Natural killer cell treated with Interleukin-12 subunit alpha and Interleukin-12 subunit beta and Interleukin-15 and Interleukin-18, amount 100 ng/mL, for 72 hours (primary cell): ENCODE measurements around the gene KIF17. TPM values are rescaled to one million over a fixed set of nuclear protein-coding genes. Genes with fewer than 3 reads are reported as not detected.

Experiments used
- ATAC-seq, 2 donors: fragments of 150-1000 bp; cut with Tn5 transposase in 1 of 2; sonication (Bioruptor Pico), chemical (Tn5 transposase) in 1 of 2; 2 replicates each; pipeline ENCODE4 v1.10.0; 2021
- DNase-seq: peaks from one replicate; pipeline ENCODE4 v3.0.0; 2022; ENCODE audit warnings: low spot score
- H3K27ac Mint-ChIP-seq, 2 donors: 1 replicate in 1 of 2; 2 replicates in 1 of 2; pipeline ENCODE4 v1.8.0; 2022; ENCODE audit warnings: mixed read lengths in 2 of 2, mild to moderate bottlenecking in 1 of 2, moderate library complexity in 1 of 2
- H3K27me3 Mint-ChIP-seq, 2 donors: 1 replicate in 1 of 2; 2 replicates in 1 of 2; pipeline ENCODE4 v1.8.0; 2022; ENCODE audit warnings: mixed read lengths in 2 of 2
- H3K36me3 Mint-ChIP-seq: one replicate; pipeline ENCODE4 v1.8.0; 2022; ENCODE audit warnings: mixed read lengths
- H3K4me1 Mint-ChIP-seq, 2 donors: 1 replicate in 1 of 2; 2 replicates in 1 of 2; pipeline ENCODE4 v1.8.0; 2022; ENCODE audit warnings: low read depth in 2 of 2, mixed read lengths in 2 of 2, mild to moderate bottlenecking in 1 of 2
- H3K4me3 Mint-ChIP-seq: one replicate; pipeline ENCODE4 v1.8.0; 2022; ENCODE audit warnings: mixed read lengths
- H3K9me3 Mint-ChIP-seq: 2 replicates; pipeline ENCODE4 v1.8.0; 2022; ENCODE audit warnings: mixed read lengths
- total RNA-seq, 2 donors: library from RNA; stranded (reverse); gene quantifications; one replicate each; pipeline ENCODE4 v1.2.3, GENCODE V29; 2022

The KIF17 gene
- total RNA-seq, 2 donors from 2014 or later, result not detected

GRCh38 chr1:20698195-20698910 lies 19.5 kb downstream of the KIF17 start:
- peaks cover 0 to 7% of the 10 kb centered on the region in 2 donors for H3K27me3 Mint-ChIP-seq
- DNase-seq (no peak), ATAC-seq (no peak)
- no peaks in the 10 kb centered on the region for H3K36me3 Mint-ChIP-seq
- H3K4me1 Mint-ChIP-seq, result peaks cover 5 to 7% of the 10 kb centered on the region in 2 donors
- H3K27ac Mint-ChIP-seq, result no peak overlapping the region
- no peaks in the 10 kb centered on the region for H3K9me3 Mint-ChIP-seq
- H3K4me3 Mint-ChIP-seq, result no peak overlapping the region

GRCh38 chr1:20697563-20697962 lies 20.2 kb downstream of the KIF17 start:
- ATAC-seq (no peak), DNase-seq (no peak)
- Mint-ChIP-seq H3K27me3 (peaks cover 0 to 3% of the 10 kb centered on the region in 2 donors), H3K4me1 (peaks cover 5 to 7% of the 10 kb centered on the region in 2 donors), H3K36me3 (no peaks in the 10 kb centered on the region), H3K4me3 (no peak overlapping the region), H3K27ac (no peak overlapping the region), H3K9me3 (no peaks in the 10 kb centered on the region)

GRCh38 chr1:20696397-20697333 lies 21.1 kb downstream of the KIF17 start:
- H3K27ac Mint-ChIP-seq, result peak overlapping the region; percentile 25 to 28
- peak; percentile 83 to 92 for ATAC-seq
- H3K4me1 Mint-ChIP-seq, result peaks cover 5 to 7% of the 10 kb centered on the region in 2 donors
- peaks cover 0 to 3% of the 10 kb centered on the region in 2 donors for H3K27me3 Mint-ChIP-seq
- peak overlapping the region; percentile 84 for H3K4me3 Mint-ChIP-seq
- H3K9me3 Mint-ChIP-seq, result no peaks in the 10 kb centered on the region
- DNase-seq, result peak; percentile 81
- no peaks in the 10 kb centered on the region for H3K36me3 Mint-ChIP-seq

GRCh38 chr1:20695515-20695914 lies 22.3 kb downstream of the KIF17 start:
- Mint-ChIP-seq H3K27ac (peak overlapping the region in 1 of 2 donors; percentile 28), H3K27me3 (peaks cover 0 to 3% of the 10 kb centered on the region in 2 donors), H3K9me3 (no peaks in the 10 kb centered on the region), H3K4me1 (peaks cover 5 to 7% of the 10 kb centered on the region in 2 donors), H3K36me3 (no peaks in the 10 kb centered on the region), H3K4me3 (peak overlapping the region; percentile 84)
- no peak for ATAC-seq
- no peak for DNase-seq

- DNase-seq (no peak), ATAC-seq (no peak)
- peaks cover 5 to 7% of the 10 kb centered on the region in 2 donors for H3K4me1 Mint-ChIP-seq
- peaks cover 0 to 3% of the 10 kb centered on the region in 2 donors for H3K27me3 Mint-ChIP-seq
- no peaks in the 10 kb centered on the region for H3K36me3 Mint-ChIP-seq
- H3K27ac Mint-ChIP-seq, result no peak overlapping the region
- H3K9me3 Mint-ChIP-seq, result no peaks in the 10 kb centered on the region
- H3K4me3 Mint-ChIP-seq, result no peak overlapping the region
Measured at GRCh38 chr1:20693623-20694022, 24.2 kb downstream of the KIF17 start.

GRCh38 chr1:20691872-20692271 lies 25.9 kb downstream of the KIF17 start:
- Mint-ChIP-seq H3K27ac (no peak overlapping the region), H3K4me3 (no peak overlapping the region), H3K36me3 (no peaks in the 10 kb centered on the region), H3K4me1 (peaks cover 5 to 7% of the 10 kb centered on the region in 2 donors), H3K27me3 (peaks cover 0 to 3% of the 10 kb centered on the region in 2 donors), H3K9me3 (no peaks in the 10 kb centered on the region)
- DNase-seq, result no peak
- ATAC-seq, result no peak

- H3K36me3 Mint-ChIP-seq, result no peaks in the 10 kb centered on the region
- ATAC-seq (no peak), DNase-seq (no peak)
- H3K4me3 Mint-ChIP-seq, result no peak overlapping the region
- peaks cover 0 to 5% of the 10 kb centered on the region in 2 donors for H3K27me3 Mint-ChIP-seq
- H3K4me1 Mint-ChIP-seq, result no peaks in the 10 kb centered on the region
- H3K27ac Mint-ChIP-seq, result no peak overlapping the region
- H3K9me3 Mint-ChIP-seq, result no peaks in the 10 kb centered on the region
Measured at GRCh38 chr1:20689645-20690056, 28.2 kb downstream of the KIF17 start.

- ATAC-seq (no peak), DNase-seq (no peak)
- H3K27me3 Mint-ChIP-seq, result peaks cover 0 to 7% of the 10 kb centered on the region in 2 donors
Measured at GRCh38 chr1:20686883-20687725, 30.7 kb downstream of the KIF17 start.

GRCh38 chr1:20685741-20686140 lies 32.1 kb downstream of the KIF17 start:
- Mint-ChIP-seq H3K36me3 (no peaks in the 10 kb centered on the region), H3K27me3 (peaks cover 2 to 10% of the 10 kb centered on the region in 2 donors), H3K27ac (no peak overlapping the region), H3K9me3 (no peaks in the 10 kb centered on the region), H3K4me1 (no peaks in the 10 kb centered on the region), H3K4me3 (no peak overlapping the region)
- no peak for DNase-seq
- ATAC-seq, result no peak

More at GRCh38 chr1:20686883-20687725, 30.7 kb downstream of the KIF17 start:
- Mint-ChIP-seq H3K36me3 (no peaks in the 10 kb centered on the region), H3K9me3 (no peaks in the 10 kb centered on the region), H3K27ac (no peak overlapping the region), H3K4me1 (no peaks in the 10 kb centered on the region), H3K4me3 (no peak overlapping the region)

GRCh38 chr1:20685099-20685662 lies 32.6 kb downstream of the KIF17 start:
- H3K4me1 Mint-ChIP-seq, result no peaks in the 10 kb centered on the region
- ATAC-seq (no peak), DNase-seq (no peak)
- H3K36me3 Mint-ChIP-seq, result no peaks in the 10 kb centered on the region
- H3K9me3 Mint-ChIP-seq, result no peaks in the 10 kb centered on the region
- H3K27me3 Mint-ChIP-seq, result peaks cover 2 to 15% of the 10 kb centered on the region in 2 donors
- H3K27ac Mint-ChIP-seq, result no peak overlapping the region
- no peak overlapping the region for H3K4me3 Mint-ChIP-seq

GRCh38 chr1:20684651-20685050 lies 33.2 kb downstream of the KIF17 start:
- H3K4me1 Mint-ChIP-seq, result no peaks in the 10 kb centered on the region
- H3K27me3 Mint-ChIP-seq, result peaks cover 2 to 19% of the 10 kb centered on the region in 2 donors
- ATAC-seq (no peak), DNase-seq (no peak)
- no peaks in the 10 kb centered on the region for H3K9me3 Mint-ChIP-seq
- no peaks in the 10 kb centered on the region for H3K36me3 Mint-ChIP-seq
- no peak overlapping the region for H3K4me3 Mint-ChIP-seq
- H3K27ac Mint-ChIP-seq, result no peak overlapping the region

GRCh38 chr1:20684050-20684620 lies 33.7 kb downstream of the KIF17 start:
- Mint-ChIP-seq H3K27ac (no peak overlapping the region), H3K27me3 (peaks cover 2 to 19% of the 10 kb centered on the region in 2 donors), H3K9me3 (no peaks in the 10 kb centered on the region), H3K4me1 (no peaks in the 10 kb centered on the region), H3K4me3 (no peak overlapping the region), H3K36me3 (no peaks in the 10 kb centered on the region)
- ATAC-seq (no peak), DNase-seq (no peak)

- ATAC-seq (no peak), DNase-seq (no peak)
- Mint-ChIP-seq H3K27me3 (peaks cover 3 to 21% of the 10 kb centered on the region in 2 donors), H3K27ac (no peak overlapping the region), H3K4me1 (peaks cover 2 to 3% of the 10 kb centered on the region in 2 donors), H3K36me3 (no peaks in the 10 kb centered on the region), H3K9me3 (no peaks in the 10 kb centered on the region), H3K4me3 (no peak overlapping the region)
Measured at GRCh38 chr1:20683614-20684013, 34.2 kb downstream of the KIF17 start.
